ENCODE results near the gene KCNMB2. TPM values are rescaled to one million over a fixed set of nuclear protein-coding genes. Genes with fewer than 3 reads are reported as not detected.

Gene KCNMB2
- total RNA-seq, 4 donors from 2014 or later: not detected

- DNase-seq: no peak
- H3K27ac ChIP-seq: no peak overlapping the region
- H3K4me1 ChIP-seq: no peaks in the 10 kb centered on the region
- TF ChIP-seq, protein P1, sequence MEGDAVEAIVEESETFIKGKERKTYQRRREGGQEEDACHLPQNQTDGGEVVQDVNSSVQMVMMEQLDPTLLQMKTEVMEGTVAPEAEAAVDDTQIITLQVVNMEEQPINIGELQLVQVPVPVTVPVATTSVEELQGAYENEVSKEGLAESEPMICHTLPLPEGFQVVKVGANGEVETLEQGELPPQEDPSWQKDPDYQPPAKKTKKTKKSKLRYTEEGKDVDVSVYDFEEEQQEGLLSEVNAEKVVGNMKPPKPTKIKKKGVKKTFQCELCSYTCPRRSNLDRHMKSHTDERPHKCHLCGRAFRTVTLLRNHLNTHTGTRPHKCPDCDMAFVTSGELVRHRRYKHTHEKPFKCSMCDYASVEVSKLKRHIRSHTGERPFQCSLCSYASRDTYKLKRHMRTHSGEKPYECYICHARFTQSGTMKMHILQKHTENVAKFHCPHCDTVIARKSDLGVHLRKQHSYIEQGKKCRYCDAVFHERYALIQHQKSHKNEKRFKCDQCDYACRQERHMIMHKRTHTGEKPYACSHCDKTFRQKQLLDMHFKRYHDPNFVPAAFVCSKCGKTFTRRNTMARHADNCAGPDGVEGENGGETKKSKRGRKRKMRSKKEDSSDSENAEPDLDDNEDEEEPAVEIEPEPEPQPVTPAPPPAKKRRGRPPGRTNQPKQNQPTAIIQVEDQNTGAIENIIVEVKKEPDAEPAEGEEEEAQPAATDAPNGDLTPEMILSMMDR (IDR thresholded peaks at IDR 0.05): no peak
- TF ChIP-seq POLR2A (IDR thresholded peaks at IDR 0.05): no peak
- H3K27me3 ChIP-seq: no peaks in the 10 kb centered on the region
- H3K36me3 ChIP-seq: no peaks in the 10 kb centered on the region
- no peak overlapping the region for H3K4me3 ChIP-seq
- no peaks in the 10 kb centered on the region for H3K9me3 ChIP-seq
Observed at GRCh38 chr3:178748874-178749273, 212.6 kb downstream of the KCNMB2 start.

DNA sequence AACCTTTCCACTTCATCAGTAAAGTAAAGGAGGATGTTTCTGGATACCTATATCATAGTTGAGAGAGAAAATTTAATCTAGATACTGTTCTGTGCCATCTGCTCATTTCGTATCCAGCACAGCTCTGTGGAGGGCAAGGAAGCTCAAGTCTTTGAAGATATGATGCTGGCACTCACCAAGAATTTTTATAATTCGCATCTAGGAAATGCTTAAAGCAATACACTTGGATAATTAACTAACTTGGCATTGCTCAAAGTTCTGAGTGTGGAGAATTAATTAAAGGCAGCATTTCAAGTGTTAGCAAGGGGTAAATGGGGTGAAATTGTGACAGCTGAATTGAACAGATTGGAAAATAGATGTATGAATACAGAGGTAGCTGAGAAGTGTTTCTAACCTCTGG is 213.2 kb downstream of the KCNMB2 start:
- Histone ChIP-seq H3K27me3 (no peaks in the 10 kb centered on the region), H3K4me1 (no peaks in the 10 kb centered on the region), H3K4me3 (no peak overlapping the region), H3K27ac (no peak overlapping the region), H3K9me3 (no peaks in the 10 kb centered on the region), H3K36me3 (no peaks in the 10 kb centered on the region)
- DNase-seq: no peak
- TF ChIP-seq, protein P1 (IDR thresholded peaks at IDR 0.05): no peak
- no peak for TF ChIP-seq POLR2A (IDR thresholded peaks at IDR 0.05)

GRCh38 chr3:178750639-178751300 is 214.5 kb downstream of the KCNMB2 start:
- no peak overlapping the region for H3K27ac ChIP-seq
- no peaks in the 10 kb centered on the region for H3K36me3 ChIP-seq
- no peaks in the 10 kb centered on the region for H3K27me3 ChIP-seq
- H3K4me3 ChIP-seq: no peak overlapping the region
- no peaks in the 10 kb centered on the region for H3K4me1 ChIP-seq
- TF ChIP-seq POLR2A (IDR thresholded peaks at IDR 0.05): no peak
- TF ChIP-seq, protein P1 (IDR thresholded peaks at IDR 0.05): no peak
- DNase-seq: no peak
- no peaks in the 10 kb centered on the region for H3K9me3 ChIP-seq

GRCh38 chr3:178752843-178753242 is 216.6 kb downstream of the KCNMB2 start:
- no peaks in the 10 kb centered on the region for H3K27me3 ChIP-seq
- DNase-seq: no peak
- no peak overlapping the region for H3K27ac ChIP-seq
- H3K4me3 ChIP-seq: no peak overlapping the region
- H3K4me1 ChIP-seq: no peaks in the 10 kb centered on the region
- H3K9me3 ChIP-seq: no peaks in the 10 kb centered on the region
- H3K36me3 ChIP-seq: no peaks in the 10 kb centered on the region
- TF ChIP-seq, protein P1 (IDR thresholded peaks at IDR 0.05): no peak
- TF ChIP-seq POLR2A (IDR thresholded peaks at IDR 0.05): no peak

- no peak for TF ChIP-seq POLR2A (IDR thresholded peaks at IDR 0.05)
- TF ChIP-seq, protein P1 (IDR thresholded peaks at IDR 0.05): no peak
- Histone ChIP-seq H3K9me3 (no peaks in the 10 kb centered on the region), H3K4me3 (no peak overlapping the region), H3K27me3 (no peaks in the 10 kb centered on the region), H3K36me3 (no peaks in the 10 kb centered on the region), H3K27ac (no peak overlapping the region), H3K4me1 (no peaks in the 10 kb centered on the region)
- no peak for DNase-seq
Observed at GRCh38 chr3:178754852-178755510, 218.7 kb downstream of the KCNMB2 start.
